ENCODE measurements around the gene SRRM3.

- TF ChIP-seq EZH2 (IDR thresholded peaks at IDR 0.05; ENCODE audit: low read depth) (no peak), CTCF (conservative IDR thresholded peaks at IDR 0.05) (no peak)
These were observed 103.2 kb downstream of the SRRM3 start for GRCh38 chr7:76304888-76305375.

Measured in PC-9 (cell line).